SK-N-SH (cell line): ENCODE measurements around the gene NDUFAF8. TPM values are rescaled to one million over a fixed set of nuclear protein-coding genes. Genes with fewer than 3 reads are reported as not detected.

ENCODE experiments used
- CTCF ChIA-PET: fragments of 300-600, 350-600 bp; formaldehyde crosslinking; extraction: SDS; loops from one replicate; lab custom pipeline; 2021; lab: Yijun Ruan, JAX
- POLR2A ChIA-PET: fragments of 350-600 bp; sonication (Branson Sonifier 250); formaldehyde crosslinking; extraction: SDS; loops from one replicate; lab custom pipeline; 2020; ENCODE audit warnings: antibody characterized with exemption, inconsistent platforms; lab: Yijun Ruan, JAX
- DNase-seq: peaks from one replicate; pipeline ENCODE4 v3.0.0; 2012
- H2AFZ ChIP-seq: fragments of 200-600 bp; sonication (generic); 2 replicates; pipeline ENCODE4 v1.8.1; 2016; ENCODE audit warnings: antibody characterized with exemption, mild to moderate bottlenecking, low read depth
- H3F3A ChIP-seq: fragments of 200-600 bp; sonication (generic); replicated peaks from 2 replicates; pipeline ENCODE3; 2016; ENCODE audit warnings: antibody characterized with exemption, mild to moderate bottlenecking; ENCODE audit not compliant: insufficient read depth
- H3K27ac ChIP-seq, 2 experiments: fragments of 200-500 bp in 1 of 2; fragments of 200-600 bp in 1 of 2; sonication (Bioruptor generic) in 1 of 2; sonication (generic), shearing (Covaris generic) in 1 of 2; 2 replicates each; pipeline versions ENCODE4 v1.5.1 to v1.6.1; 2014 to 2016; ENCODE audit warnings: low read depth in 2 of 2, inconsistent platforms in 1 of 2, low read length in 1 of 2, mild to moderate bottlenecking in 1 of 2, mixed read lengths in 1 of 2
- H3K27me3 ChIP-seq: fragments of 200-600 bp; sonication (generic), shearing (Covaris generic); 2 replicates; pipeline ENCODE4 v1.6.1; 2016; ENCODE audit warnings: mixed run types; ENCODE audit not compliant: insufficient read depth
- H3K36me3 ChIP-seq, 2 experiments: fragments of 200-500 bp in 1 of 2; fragments of 200-600 bp in 1 of 2; sonication (Bioruptor generic) in 1 of 2; sonication (generic) in 1 of 2; replicated peaks in 1 of 2; 2 replicates each; pipeline versions ENCODE3 to v1.5.1; 2014 to 2016; ENCODE audit warnings: low read length in 1 of 2, mild to moderate bottlenecking in 1 of 2; ENCODE audit not compliant: insufficient read depth in 2 of 2, control insufficient read depth in 1 of 2
- H3K4me1 ChIP-seq, 2 experiments: fragments of 200-500 bp in 1 of 2; fragments of 200-600 bp in 1 of 2; sonication (Bioruptor generic) in 1 of 2; sonication (generic), shearing (Covaris generic) in 1 of 2; 2 replicates each; pipeline versions ENCODE4 v1.5.1 to v1.6.1; 2014 to 2016; ENCODE audit warnings: low read depth in 1 of 2, low read length in 1 of 2, mixed run types in 1 of 2; ENCODE audit not compliant: insufficient read depth in 2 of 2, control insufficient read depth in 1 of 2
- H3K4me2 ChIP-seq: fragments of 200-600 bp; sonication (generic), shearing (Covaris generic); 2 replicates; pipeline ENCODE4 v1.6.1; 2017; ENCODE audit warnings: mixed run types
- H3K4me3 ChIP-seq, 2 experiments: fragments of 200-500 bp in 1 of 2; fragments of 200-600 bp in 1 of 2; sonication (Bioruptor generic) in 1 of 2; sonication (generic), shearing (Covaris generic) in 1 of 2; 2 replicates each; pipeline versions ENCODE4 v1.5.1 to v1.8.1; 2014 to 2016; ENCODE audit warnings: low read depth in 2 of 2, inconsistent platforms in 1 of 2, low read length in 1 of 2, mild to moderate bottlenecking in 1 of 2, mixed read lengths in 1 of 2, moderate library complexity in 1 of 2
- H3K79me2 ChIP-seq: fragments of 200-600 bp; sonication (generic); 2 replicates; pipeline ENCODE4 v1.8.1; 2017; ENCODE audit warnings: mild to moderate bottlenecking; ENCODE audit not compliant: insufficient read depth
- H3K9ac ChIP-seq: fragments of 200-600 bp; sonication (generic); 2 replicates; pipeline ENCODE4 v1.6.1; 2017; ENCODE audit warnings: mixed run types
- H3K9me2 ChIP-seq: fragments of 200-600 bp; sonication (generic); 2 replicates; pipeline ENCODE4 v1.6.1; 2017; ENCODE audit warnings: mixed run types
- H3K9me3 ChIP-seq: fragments of 200-600 bp; sonication (generic); 2 replicates; pipeline ENCODE4 v1.6.1; 2017; ENCODE audit warnings: mixed run types, mild to moderate bottlenecking, moderate library complexity
- H4K20me1 ChIP-seq: fragments of 200-600 bp; sonication (generic); 2 replicates; pipeline ENCODE4 v1.6.1; 2017; ENCODE audit warnings: mild to moderate bottlenecking, mixed run types; ENCODE audit not compliant: insufficient read depth
- CHD2 ChIP-seq: fragments of 150-350 bp; IDR thresholded peaks from 2 replicates; pipeline ENCODE4 v1.6.1; 2018; ENCODE audit warnings: low read length; ENCODE audit not compliant: partially characterized antibody
- CTCF ChIP-seq: fragments of 200-600 bp; sonication (generic); IDR thresholded peaks from 2 replicates; pipeline ENCODE4 v1.6.1; 2017; ENCODE audit warnings: antibody characterized with exemption, mild to moderate bottlenecking, moderate library complexity
- ELF1 ChIP-seq: IDR thresholded peaks from 2 replicates; pipeline ENCODE4 v1.4.0; 2012
- EZH2phosphoT487 ChIP-seq: fragments of 200-600 bp; sonication (generic); IDR thresholded peaks from 2 replicates; pipeline ENCODE4 v1.6.1; 2017; ENCODE audit warnings: low read depth, mixed run types, mild to moderate bottlenecking, antibody characterized with exemption, moderate library complexity, borderline replicate concordance
- FOXJ3 ChIP-seq: sonication (generic); formaldehyde crosslinking; IDR thresholded peaks from 2 replicates; pipeline ENCODE4 v1.5.1; 2020; ENCODE audit warnings: mild to moderate bottlenecking, missing genetic modification reagents
- FOXM1 ChIP-seq: IDR thresholded peaks from 2 replicates; pipeline ENCODE4 v1.4.0; 2012; ENCODE audit warnings: low read depth, mild to moderate bottlenecking
- GATA2 ChIP-seq: sonication (generic); formaldehyde crosslinking; IDR thresholded peaks from 2 replicates; pipeline ENCODE4 v1.5.0; 2020; ENCODE audit warnings: mild to moderate bottlenecking, missing genetic modification reagents
- IRF3 ChIP-seq: fragments of 150-350 bp; IDR thresholded peaks from 2 replicates; pipeline ENCODE4 v1.6.1; 2016; ENCODE audit warnings: mild to moderate bottlenecking, low read depth, low read length
- MEF2A ChIP-seq: IDR thresholded peaks from 2 replicates; pipeline ENCODE4 v1.4.0; 2012; ENCODE audit warnings: low read depth, borderline replicate concordance
- MXI1 ChIP-seq: IDR thresholded peaks from 2 replicates; pipeline ENCODE4 v1.6.1; 2012; ENCODE audit warnings: mild to moderate bottlenecking, low read depth, low read length, improper control_type of control experiment
- NRF1 ChIP-seq: IDR thresholded peaks from 2 replicates; pipeline ENCODE4 v1.6.1; 2012; ENCODE audit warnings: low read depth, mild to moderate bottlenecking, low read length
- RAD21 ChIP-seq: IDR thresholded peaks from 2 replicates; pipeline ENCODE4 v1.6.1; 2012; ENCODE audit warnings: mild to moderate bottlenecking, low read length
- REST ChIP-seq: IDR thresholded peaks from 2 replicates; pipeline ENCODE4 v1.6.1; 2012; ENCODE audit warnings: mild to moderate bottlenecking, low read depth, low read length, moderate library complexity
- SIN3A ChIP-seq: IDR thresholded peaks from 2 replicates; pipeline ENCODE4 v1.6.1; 2012; ENCODE audit warnings: low read depth, mild to moderate bottlenecking, low read length, moderate library complexity, borderline replicate concordance
- SMC3 ChIP-seq: IDR thresholded peaks from 2 replicates; pipeline ENCODE4 v1.6.1; 2012; ENCODE audit warnings: low read depth, low read length, improper control_type of control experiment
- TCF12 ChIP-seq: IDR thresholded peaks from 2 replicates; pipeline ENCODE4 v1.4.0; 2012
- USF2 ChIP-seq: fragments of 150-350 bp; IDR thresholded peaks from 2 replicates; pipeline ENCODE4 v1.6.1; 2017; ENCODE audit warnings: antibody characterized with exemption, low read length, low read depth, borderline replicate concordance
- YY1 ChIP-seq: IDR thresholded peaks from 2 replicates; pipeline ENCODE4 v1.4.0; 2012; ENCODE audit warnings: low read depth, mild to moderate bottlenecking
- ZBTB33 ChIP-seq: IDR thresholded peaks from 2 replicates; pipeline ENCODE4 v1.4.0; 2012; ENCODE audit warnings: low read depth, borderline replicate concordance
- WGBS: methylation state at CpG from one replicate; pipeline ENCODE4 v1.1.6; 2017; ENCODE audit warnings: low lambda C conversion rate; 5-methylcytosine and 5-hydroxymethylcytosine counted together
- polyA plus RNA-seq, 3 experiments: library from polyadenylated mRNA; depleted of rRNA; stranded (reverse); fragments of >200 nt; gene quantifications; 2 replicates each; pipeline ENCODE4 v1.2.3, GENCODE V29; 2012

The NDUFAF8 gene
- polyA plus RNA-seq, 1 of the 3 experiments (the other 2 are of a cell fraction): 229 TPM

- TF ChIP-seq ZBTB33: no peak
- TF ChIP-seq IRF3: no peak
These were observed 6.4 kb upstream of the NDUFAF8 start (continued) for GRCh38 chr17:81232616-81233241.

GRCh38 chr17:81233316-81233715, 5.8 kb upstream of the NDUFAF8 start:
- no peak overlapping the region for H3K4me3 ChIP-seq
- no peak overlapping the region for H3K4me2 ChIP-seq
- peaks cover 23% of the 10 kb centered on the region for H3K79me2 ChIP-seq
- WGBS: 97% methylated on average over 10 of the region's 17 CpGs
- H3K9ac ChIP-seq: no peak overlapping the region
- ChIA-PET POLR2A (interaction anchor here (1.3 kb wide), 1 partner anchor 10 kb away, joined by 4 read pairs; the partner anchor contains the start of gene CEP131), CTCF (interaction anchor here (1.5 to 12.8 kb wide), 2 partner anchors 59 to 90 kb away, joined by 3 to 133 read pairs; no protein-coding TSS in a partner anchor)
- no peaks in the 10 kb centered on the region for H3K9me2 ChIP-seq
- TF ChIP-seq SIN3A: no peak
- TF ChIP-seq CTCF: no peak
- TF ChIP-seq FOXM1: no peak
- TF ChIP-seq MXI1: no peak
- no peak for TF ChIP-seq FOXJ3 (CRISPR knock-in tag)
- TF ChIP-seq EZH2phosphoT487: no peak
- TF ChIP-seq TCF12: no peak
- TF ChIP-seq ELF1: no peak
- no peak for TF ChIP-seq RAD21
- TF ChIP-seq NRF1: no peak
- TF ChIP-seq CHD2: no peak
- no peak for TF ChIP-seq USF2
- no peak for TF ChIP-seq MEF2A
- TF ChIP-seq REST: no peak
- TF ChIP-seq YY1: no peak
- TF ChIP-seq GATA2 (CRISPR knock-in tag): no peak
- TF ChIP-seq SMC3: no peak
- no peak for TF ChIP-seq IRF3
- H3K9me3 ChIP-seq: no peaks in the 10 kb centered on the region
- no peak overlapping the region for H3K27ac ChIP-seq
- no peaks in the 10 kb centered on the region for H3F3A ChIP-seq
- H3K27me3 ChIP-seq: no peaks in the 10 kb centered on the region
- H3K36me3 ChIP-seq: peaks cover 0 to 45% of the 10 kb centered on the region in 2 experiments
- peaks cover 0 to 13% of the 10 kb centered on the region in 2 experiments; a peak in 2 of 4 replicates for H3K4me1 ChIP-seq
- no peaks in the 10 kb centered on the region for H4K20me1 ChIP-seq
- no peak overlapping the region for H2AFZ ChIP-seq
- DNase-seq: no peak
